GM04503 (cell line): ENCODE data around the gene SH3PXD2B.
"Not testable (repeated sequence)": the region's sequence is repeated elsewhere in the genome, so short reads cannot be mapped to it uniquely, and the experiment has no call there.

Experiments
- DNase-seq: peaks from one replicate; pipeline ENCODE4 v3.0.0-alpha.2; 2012; ENCODE audit warnings: low read depth

The SH3PXD2B gene

DNA sequence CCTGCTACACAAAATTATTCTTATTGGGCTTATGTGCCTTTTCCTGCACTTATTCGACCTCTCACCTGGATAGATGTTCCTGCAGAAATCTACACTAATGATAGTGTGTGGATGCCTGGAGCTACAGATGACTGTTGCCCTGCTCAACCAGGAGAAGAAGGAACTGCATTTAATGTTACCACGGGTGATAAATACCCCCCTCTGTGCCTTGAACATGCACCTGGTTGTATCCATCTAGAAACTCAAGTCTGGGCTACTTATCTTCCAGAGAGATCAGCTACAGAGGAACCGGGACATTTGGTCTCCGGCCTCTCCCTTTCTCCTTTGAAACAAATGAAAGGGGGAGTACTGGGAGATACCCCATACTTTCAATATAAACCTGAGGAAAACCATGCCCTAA, 54.5 kb downstream of the SH3PXD2B start:
- DNase-seq: no peak

DNA sequence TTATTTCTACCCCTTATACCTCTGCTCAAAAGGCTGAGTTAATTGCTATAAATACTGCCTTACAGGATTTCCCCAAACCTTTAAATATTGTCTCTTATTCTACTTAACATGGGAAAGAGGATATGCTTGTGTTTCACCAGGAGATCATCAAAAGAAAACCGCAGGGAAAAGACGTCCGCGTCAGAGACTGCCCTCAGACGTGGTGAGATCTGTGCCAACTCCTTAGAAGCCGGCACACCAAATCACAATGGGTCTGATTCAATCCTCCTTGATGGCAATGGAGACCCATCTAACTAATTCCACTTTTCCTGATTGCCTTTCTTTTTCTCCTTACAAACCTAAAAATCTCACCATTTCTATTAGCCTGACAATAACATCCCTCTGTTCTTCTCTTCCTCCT, 55.0 kb downstream of the SH3PXD2B start:
- no peak for DNase-seq

- DNase-seq: not testable (repeated sequence)
Measured at GRCh38 chr5:172398645-172399044, 55.7 kb downstream of the SH3PXD2B start.

DNA sequence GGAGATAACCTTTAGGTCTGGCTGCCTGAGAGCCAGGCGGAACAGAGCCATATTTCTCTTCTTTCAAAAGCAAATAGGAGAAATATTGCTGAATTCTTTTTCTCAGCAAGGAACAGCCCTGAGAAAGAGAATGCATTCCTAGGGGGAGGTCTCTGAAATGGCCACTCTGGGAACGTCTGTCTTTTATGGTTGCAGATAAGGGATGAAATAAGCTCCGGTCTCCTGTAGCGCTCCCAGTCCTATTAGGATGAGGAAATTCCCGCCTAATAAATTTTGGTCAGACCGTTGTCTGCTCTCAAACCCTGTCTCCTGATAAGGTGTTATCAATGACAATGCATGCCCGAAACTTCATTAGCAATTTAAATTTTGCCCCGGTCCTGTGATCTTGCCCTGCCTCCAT, 57.3 kb downstream of the SH3PXD2B start:
- DNase-seq: not testable (repeated sequence)

- no peak for DNase-seq
Measured at GRCh38 chr5:172396220-172396619, 58.1 kb downstream of the SH3PXD2B start.

- no peak for DNase-seq
Measured at GRCh38 chr5:172395483-172395882, 58.8 kb downstream of the SH3PXD2B start.

DNA sequence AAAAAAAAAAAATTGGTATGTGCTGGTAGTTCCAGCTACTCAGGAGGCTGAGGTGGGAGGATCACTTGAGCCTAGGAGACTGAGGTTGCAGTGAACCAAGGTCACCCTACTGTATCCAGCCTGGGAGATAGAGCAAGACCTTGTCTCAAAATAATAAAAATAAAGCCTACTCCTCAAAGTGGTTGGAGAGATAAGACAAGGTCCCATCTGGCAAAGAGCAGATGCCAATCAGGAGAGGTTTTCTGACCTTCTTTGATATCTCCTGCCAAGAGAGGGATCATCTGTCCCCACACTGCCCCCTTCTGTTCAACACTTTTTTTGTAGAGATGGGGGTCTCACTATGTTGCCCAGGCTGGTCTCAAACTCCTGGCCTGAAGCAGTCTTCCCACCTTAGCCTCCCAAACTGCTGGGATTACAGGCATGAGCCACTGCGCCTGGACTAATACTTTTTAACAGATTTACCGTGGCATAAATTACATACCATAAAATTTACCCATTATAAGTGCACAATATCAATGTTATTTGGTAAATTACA, 64.7 kb downstream of the SH3PXD2B start:
- DNase-seq: no peak

GRCh38 chr5:172388246-172388733, 66.0 kb downstream of the SH3PXD2B start:
- DNase-seq: no peak

GRCh38 chr5:172385707-172386106, 68.6 kb downstream of the SH3PXD2B start:
- DNase-seq: no peak

DNA sequence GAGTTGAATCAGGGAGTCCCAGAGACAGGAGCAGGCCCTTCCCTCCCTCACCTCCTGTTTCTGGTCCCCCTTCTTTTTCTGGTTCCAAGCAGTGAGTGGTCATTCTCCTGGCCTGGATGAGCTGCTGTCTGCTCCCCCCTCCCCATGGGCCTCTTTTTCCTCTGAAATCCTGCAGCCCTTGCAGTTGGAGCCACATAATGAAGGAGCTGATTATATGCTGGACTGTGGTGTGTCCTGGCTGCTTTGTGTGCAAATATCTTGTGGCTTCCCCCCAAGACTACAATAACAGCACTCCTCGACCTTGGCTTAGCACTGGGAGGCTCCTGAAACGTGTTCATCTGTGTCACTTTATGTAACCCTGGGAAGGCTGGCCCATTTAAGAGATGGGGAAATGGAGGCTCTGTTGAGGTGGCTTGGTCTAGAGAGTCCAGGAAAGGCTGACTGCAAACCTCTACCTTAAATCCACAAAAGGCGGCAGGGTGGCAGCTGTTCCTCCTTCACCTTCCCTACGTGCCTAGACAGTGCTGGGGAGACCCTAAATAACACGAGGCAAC, 69.2 kb downstream of the SH3PXD2B start:
- no peak for DNase-seq

GRCh38 chr5:172383191-172383802, 71.0 kb downstream of the SH3PXD2B start:
- no peak for DNase-seq

- no peak for DNase-seq
Measured at GRCh38 chr5:172380987-172381643, 73.2 kb downstream of the SH3PXD2B start.

DNA sequence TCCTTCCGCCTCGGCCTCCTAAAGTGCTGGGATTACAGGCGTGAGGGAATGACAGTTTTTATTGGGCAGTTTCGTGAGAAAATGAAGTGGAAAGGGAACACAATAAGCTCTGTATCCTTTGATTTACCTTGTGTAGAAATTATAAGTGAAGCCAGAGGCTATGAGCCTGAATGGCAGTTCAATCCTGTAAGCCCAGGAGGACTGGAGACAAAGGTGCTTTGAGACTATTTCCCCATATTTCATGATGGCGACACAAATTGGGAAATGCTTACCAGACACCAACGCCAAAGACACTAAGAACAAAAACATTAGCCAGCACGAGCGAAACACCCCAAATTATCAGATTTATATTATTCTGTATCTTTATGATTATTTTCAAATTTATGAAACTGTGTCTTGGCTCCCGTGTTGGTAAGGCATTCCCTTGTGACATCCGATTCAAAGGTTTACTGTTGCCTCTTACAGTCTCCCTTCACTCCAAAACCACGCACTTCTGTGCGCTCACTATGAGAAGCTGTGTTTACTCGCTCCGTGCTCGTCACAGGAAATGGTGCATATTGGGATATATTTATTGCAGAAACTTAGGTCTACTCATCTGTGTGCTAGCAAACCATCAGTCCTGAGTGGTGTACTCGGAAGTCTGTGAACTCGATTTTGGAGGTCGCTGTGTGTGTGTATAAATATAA, 73.9 kb downstream of the SH3PXD2B start:
- DNase-seq: no peak

DNA sequence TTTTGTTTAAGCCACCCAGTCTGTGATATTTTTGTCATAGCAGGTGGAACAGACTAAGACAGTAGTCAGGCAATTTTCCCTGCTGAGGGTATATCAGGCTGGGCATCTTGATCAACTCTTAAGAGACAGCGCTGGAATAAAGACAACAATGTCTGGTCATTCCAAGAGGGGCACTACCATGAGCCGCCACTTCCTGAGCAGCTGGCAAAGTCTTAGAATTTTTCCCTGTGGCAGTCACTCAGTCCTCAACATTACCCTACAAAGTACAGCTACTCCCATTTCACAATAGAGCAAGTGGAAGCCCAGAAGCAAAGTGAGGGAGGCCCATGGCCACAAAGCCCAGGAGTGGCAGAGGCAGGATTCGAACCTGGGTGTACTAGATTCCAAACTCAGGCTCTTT, 74.8 kb downstream of the SH3PXD2B start:
- DNase-seq: no peak

- no peak for DNase-seq
Measured at GRCh38 chr5:172377856-172378255, 76.5 kb downstream of the SH3PXD2B start.

DNA sequence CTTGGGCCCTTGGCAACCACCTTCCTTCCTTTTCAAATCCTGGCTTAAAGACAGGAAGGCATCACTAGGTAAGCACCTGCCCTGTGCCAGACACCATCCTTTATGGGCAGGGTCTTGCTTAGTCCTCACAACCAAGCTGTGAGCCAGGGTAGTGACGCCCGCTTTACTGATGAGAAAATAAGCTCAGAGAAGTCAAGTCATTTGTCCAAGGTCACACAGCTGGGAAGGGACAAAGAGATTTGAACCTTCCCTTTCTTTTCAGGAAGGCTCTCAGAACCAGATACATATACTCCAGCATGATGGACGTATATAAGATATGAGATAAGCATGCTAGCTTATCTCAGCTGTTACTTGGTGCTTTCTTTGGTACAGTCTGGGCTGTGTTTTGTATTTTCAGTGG, 76.9 kb downstream of the SH3PXD2B start:
- no peak for DNase-seq

DNA sequence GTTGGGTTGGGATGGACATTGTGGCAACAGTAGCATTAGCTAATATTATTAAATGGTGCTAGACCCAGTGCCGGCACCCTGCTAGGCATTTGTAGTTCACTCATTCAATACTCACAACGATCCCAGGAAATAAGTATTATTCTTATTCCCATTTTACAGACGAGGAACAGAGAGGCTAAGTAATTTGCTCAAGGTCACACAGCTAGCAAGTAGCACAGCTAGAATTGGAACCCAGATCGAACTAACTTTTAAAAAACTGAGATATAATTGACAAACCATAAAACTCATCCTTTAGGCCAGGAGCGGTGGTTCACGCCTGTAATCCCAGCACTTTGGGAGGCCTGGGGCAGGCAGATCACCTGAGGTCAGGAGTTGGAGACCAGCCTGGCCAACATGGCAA, 79.5 kb downstream of the SH3PXD2B start:
- no peak for DNase-seq

DNA sequence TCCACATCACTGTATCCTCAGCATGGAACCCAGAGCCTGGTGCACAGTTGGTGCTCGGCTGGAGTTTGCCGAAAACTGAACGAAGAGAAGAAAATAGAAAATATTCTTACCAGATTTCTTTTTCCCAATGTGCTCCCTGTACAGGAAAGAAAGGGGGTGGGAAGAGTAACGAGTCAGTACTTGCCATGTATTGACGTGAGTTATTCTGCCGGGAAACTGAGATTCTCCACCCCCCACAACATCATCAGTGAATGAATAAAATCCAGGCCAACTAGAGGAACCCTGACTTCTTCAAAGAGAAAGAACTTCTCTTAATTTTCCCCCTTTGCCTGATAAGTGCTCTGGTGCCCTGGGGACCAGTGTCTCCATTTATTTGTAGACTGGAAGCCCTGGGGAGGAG, 80.6 kb downstream of the SH3PXD2B start:
- DNase-seq: no peak

GRCh38 chr5:172371684-172372083, 82.6 kb downstream of the SH3PXD2B start:
- DNase-seq: no peak

- no peak for DNase-seq
Measured at GRCh38 chr5:172370648-172371545, 83.4 kb downstream of the SH3PXD2B start.

GRCh38 chr5:172370237-172370640, 84.1 kb downstream of the SH3PXD2B start:
- DNase-seq: no peak

DNA sequence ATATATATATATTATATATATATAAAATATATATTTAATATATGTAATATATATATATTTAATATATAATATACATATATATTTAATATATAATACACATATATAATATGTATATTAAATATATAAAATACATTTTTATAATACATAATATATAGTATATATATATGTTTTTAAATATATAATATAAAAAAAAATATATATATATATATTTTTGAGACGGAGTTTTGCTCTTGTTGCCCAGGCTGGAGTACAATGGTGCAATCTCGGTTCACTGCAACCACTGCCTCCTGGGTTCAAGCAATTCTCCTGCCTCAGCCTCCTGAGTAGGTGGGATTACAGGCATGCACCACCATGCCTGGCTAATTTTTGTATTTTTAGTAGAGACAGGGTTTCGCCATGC, 85.6 kb downstream of the SH3PXD2B start:
- DNase-seq: not testable (repeated sequence)
